Activated CD4-positive, alpha-beta T cell treated with anti-CD3 and anti-CD28 coated beads, Interleukin-2, amount 50 U/mL, for 4 hours (primary cell): ENCODE measurements around the gene PCED1B.
A peak's percentile ranks its signal among the peaks of the same experiment; 100 is the strongest.
"Not testable (repeated sequence)": the region's sequence is repeated elsewhere in the genome, so short reads cannot be mapped to it uniquely, and the experiment has no call there.

Experiments
- DNase-seq, 2 experiments: peaks; one replicate each; pipeline ENCODE4 v3.0.0-alpha.2; 2020

Gene PCED1B

GRCh38 chr12:47079468-47079980 lies at the start of gene PCED1B, which contains the start of gene AMIGO2:
TSS of gene PCED1B (plus strand) at chr12:47079621. CDS start at chr12:47235064, 155,443 bp downstream.
TSS of gene AMIGO2 (minus strand) at chr12:47079959. CDS start at chr12:47079002, 957 bp downstream.
- DNase-seq, result peak; percentile 52 to 53

- no peak for DNase-seq
These were observed 49.5 kb upstream of the PCED1B start for GRCh38 chr12:47029903-47030302.

DNA sequence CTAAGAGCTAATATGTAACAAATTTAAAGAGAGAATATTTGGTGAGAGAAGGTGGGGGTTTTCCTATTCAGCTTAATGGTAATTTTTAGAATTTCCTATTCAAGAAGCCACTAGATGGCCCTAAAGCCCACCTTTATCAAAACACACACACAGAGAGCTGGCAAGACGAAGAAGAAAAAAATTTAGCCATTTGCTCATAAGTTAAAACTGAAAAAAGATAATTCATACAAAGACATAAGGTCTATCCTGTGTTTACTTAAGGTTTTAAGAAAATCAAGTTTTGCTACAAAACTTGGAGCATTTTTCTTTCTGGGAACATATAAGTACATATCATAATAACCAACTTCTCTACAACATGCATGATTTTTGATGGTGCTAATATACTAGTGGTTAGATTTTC lies 46.8 kb upstream of the PCED1B start:
- DNase-seq, result no peak

- no peak for DNase-seq
These were observed 46.3 kb upstream of the PCED1B start for GRCh38 chr12:47033081-47033480.

GRCh38 chr12:47033789-47034555 lies 45.4 kb upstream of the PCED1B start:
- DNase-seq, result no peak

GRCh38 chr12:47034661-47035060 lies 44.8 kb upstream of the PCED1B start:
- DNase-seq, result no peak

DNA sequence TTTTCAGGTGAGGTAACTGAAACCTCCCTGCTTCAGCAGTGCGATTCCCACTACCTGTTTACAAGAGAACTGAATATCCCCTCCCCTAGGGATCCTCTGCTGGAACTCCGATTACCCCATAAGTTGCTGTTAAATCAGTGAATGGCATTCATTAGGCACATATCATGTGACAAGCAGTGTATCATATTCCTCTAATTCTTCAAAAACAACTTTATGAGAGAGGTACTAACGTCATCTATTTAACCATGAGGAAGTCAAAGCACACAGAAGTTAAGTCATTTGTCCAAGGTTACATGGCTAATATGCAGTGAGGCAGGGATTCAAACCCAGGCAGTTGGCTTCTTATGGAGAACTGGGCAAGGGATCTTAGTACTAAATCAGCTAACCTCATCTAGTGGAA lies 43.9 kb upstream of the PCED1B start:
- DNase-seq, result no peak

- no peak for DNase-seq
These were observed 41.1 kb upstream of the PCED1B start for GRCh38 chr12:47038270-47038748.

DNA sequence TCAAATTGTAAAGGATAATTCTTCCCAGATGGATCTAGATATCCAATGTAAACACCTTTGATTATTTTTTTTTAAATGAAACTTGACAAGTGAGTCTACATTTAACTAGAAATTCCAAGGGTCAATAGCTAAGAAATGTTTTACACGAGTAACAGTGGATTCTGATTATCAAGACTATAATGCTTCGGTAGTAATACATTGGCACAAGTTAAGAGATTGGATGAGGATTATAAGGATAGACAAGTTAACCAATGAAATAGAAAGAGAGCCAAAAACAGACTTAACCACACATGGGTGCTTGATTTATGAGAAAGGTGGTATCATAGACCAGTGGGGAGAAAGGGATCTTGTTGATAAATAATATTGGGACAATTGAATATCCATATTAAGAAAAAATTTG lies 40.3 kb upstream of the PCED1B start:
- no peak for DNase-seq

DNA sequence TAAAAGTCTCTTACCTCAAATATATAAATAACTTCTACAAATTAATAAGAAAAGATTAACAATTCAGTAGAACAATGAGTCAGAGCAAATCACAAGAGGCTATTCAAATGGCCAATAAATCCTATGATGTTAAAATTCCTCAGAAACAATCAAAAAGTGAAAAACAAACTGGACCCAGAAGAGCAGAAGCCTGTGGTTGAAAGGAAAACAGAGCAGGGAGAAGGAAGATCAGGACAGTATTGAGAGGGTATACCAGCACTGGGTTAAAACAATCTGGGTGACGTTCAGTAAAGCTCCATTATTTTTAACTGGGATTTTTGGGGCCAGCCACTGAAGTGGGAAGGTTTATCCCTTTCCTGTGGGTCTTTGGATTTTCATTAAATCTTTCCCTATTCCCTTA lies 39.7 kb upstream of the PCED1B start:
- no peak for DNase-seq

DNA sequence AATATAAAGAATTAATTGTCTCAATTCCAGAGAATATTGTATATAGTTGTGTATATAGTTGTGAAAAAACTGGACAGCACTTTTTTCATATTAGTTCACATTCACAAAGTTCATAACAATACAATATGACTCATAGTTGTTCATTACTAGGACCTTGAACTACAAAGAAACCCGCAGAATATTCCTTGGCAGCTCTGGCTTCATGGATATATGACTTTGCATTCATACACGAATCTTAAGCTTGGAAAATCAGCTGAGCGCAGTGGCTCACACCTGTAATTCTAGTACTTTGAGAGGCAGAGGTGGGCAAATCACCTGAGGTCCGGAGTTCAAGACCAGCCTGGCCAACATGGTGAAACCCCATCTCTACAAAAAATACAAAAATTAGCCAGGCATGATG lies 38.1 kb upstream of the PCED1B start:
- DNase-seq, result no peak

DNA sequence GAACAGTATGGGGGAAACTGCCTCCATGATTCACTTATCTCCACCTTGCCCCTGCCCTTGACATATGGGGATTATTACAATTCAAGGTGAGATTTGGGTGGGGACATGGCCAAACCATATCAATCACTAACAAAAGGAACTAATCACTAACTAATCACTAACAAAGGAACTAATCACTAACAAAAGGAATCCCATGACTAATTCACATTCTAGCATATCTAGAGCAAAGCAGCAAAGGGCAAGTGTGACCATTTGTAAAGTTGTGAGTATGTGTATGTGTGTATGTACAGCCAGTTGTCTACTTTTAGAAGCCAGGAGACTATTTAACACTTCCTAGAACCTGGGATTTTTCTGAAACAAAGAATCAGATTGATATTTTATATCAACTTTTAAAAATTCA lies 30.9 kb upstream of the PCED1B start:
- no peak for DNase-seq

- DNase-seq, result not testable (repeated sequence)
These were observed 28.1 kb upstream of the PCED1B start for GRCh38 chr12:47051291-47051690.

GRCh38 chr12:47052274-47052673 lies 27.1 kb upstream of the PCED1B start:
- no peak for DNase-seq

- DNase-seq, result no peak
These were observed 25.5 kb upstream of the PCED1B start for GRCh38 chr12:47053961-47054360.

DNA sequence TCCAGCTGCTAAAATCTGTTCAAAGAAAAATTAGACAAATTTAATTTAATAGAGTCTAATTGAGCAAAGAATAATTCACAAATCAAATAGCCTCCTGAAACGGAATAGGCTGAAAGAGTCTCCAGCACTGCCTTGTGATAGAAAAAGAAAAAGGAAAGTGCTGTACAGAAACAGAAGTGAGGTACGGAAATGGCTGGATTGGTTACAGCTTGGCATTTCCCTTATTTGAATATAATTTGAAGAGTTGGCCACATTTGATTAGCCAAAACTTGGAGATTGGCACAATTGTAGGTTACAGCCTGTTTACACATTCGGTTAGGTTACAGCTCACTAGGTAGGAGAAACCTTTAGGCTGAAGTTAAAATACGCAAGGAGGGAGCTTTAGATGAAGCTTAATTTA lies 24.8 kb upstream of the PCED1B start:
- DNase-seq, result no peak

DNA sequence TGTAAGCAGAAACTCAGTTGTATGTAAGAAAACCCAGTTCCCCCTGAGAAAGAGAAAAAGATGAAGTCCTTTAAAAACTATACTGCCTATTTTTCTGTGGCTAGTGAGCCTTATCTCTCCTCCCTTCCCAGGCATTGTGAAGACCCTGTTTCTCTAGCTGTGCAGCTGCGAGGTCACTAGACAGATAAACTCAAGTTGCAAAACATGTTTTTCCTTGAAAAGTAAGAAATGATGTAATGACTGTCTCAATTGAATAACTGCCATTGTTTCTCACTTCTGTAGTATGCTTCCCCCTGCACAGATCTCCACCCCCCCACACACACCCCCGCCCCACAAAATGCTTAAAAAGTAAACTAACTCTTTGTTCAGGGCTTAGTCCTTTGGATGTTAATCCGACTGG lies 23.6 kb upstream of the PCED1B start:
- not testable (repeated sequence) for DNase-seq

- DNase-seq, result not testable (repeated sequence)
These were observed 22.5 kb upstream of the PCED1B start for GRCh38 chr12:47056944-47057343.

DNA sequence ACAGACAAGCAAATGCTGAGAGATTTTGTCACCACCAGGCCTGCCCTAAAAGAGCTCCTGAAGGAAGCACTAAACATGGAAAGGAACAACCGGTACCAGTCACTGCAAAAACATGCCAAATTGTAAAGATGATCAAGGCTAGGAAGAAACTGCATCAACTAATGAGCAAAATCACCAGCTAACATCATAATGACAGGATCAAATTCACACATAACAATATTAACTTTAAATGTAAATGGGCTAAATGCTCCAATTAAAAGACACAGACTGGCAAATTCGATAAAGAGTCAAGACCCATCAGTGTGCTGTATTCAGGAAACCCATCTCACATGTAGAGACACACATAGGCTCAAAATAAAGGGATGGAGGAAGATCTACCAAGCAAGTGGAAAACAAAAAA lies 20.8 kb upstream of the PCED1B start:
- not testable (repeated sequence) for DNase-seq

GRCh38 chr12:47065546-47065945 lies 13.9 kb upstream of the PCED1B start:
- DNase-seq, result no peak

DNA sequence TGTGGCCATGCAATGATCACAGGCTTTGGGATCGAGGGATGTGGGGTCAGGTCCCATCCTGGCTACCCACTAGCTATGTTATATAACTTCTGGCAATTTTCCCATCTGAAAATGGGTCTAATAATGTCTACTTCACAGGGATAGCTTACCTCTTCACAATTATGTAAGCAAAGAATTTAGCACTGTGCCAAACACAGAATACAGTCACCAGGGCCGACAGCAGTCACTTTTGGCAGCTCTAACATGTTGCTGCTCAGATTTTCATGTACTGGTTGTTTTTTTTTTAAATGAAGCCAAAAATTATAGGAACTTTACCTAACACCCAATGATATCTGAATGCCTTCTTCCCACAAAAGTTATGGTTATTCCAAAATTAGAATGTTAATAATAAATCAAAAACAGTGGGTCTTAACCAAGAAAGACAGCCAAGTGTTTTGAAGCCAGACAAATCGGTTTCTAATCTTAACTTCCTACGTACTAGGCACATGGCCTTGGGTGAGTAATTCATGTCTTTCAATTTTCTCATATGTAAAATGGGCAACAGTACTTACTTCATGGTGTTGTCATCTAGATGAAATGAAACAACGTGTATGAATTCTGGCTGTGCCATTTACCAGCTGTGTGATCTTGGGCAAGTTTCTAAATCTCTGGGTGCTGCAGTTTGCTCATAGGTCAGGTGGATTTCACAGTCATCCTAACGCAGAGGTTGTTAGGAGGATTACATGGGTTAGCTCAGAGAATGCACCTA lies 13.0 kb upstream of the PCED1B start:
- no peak for DNase-seq

- no peak for DNase-seq
These were observed 12.2 kb upstream of the PCED1B start for GRCh38 chr12:47067176-47067575.

GRCh38 chr12:47067771-47068431 lies 11.5 kb upstream of the PCED1B start:
- no peak for DNase-seq
